Caco-2 (cell line): ENCODE measurements around the gene CWF19L2. TPM values are rescaled to one million over a fixed set of nuclear protein-coding genes. Genes with fewer than 3 reads are reported as not detected.

Experiments used
- BruUV-seq: library from RNA; stranded (reverse); fragments of 400-500 nt; replicated peaks from 2 replicates; lab custom pipeline; 2021; lab: Mats Ljungman, UMichigan
- CTCF ChIA-PET: fragments of 300-600 bp; sonication (Branson Sonifier 250); formaldehyde crosslinking; loops from one replicate; lab custom pipeline; 2022; ENCODE audit warnings: antibody characterized with exemption; lab: Charles Lee
- POLR2A ChIA-PET: fragments of 300-600 bp; sonication (Branson Sonifier 250); formaldehyde crosslinking; loops from one replicate; lab custom pipeline; 2022; ENCODE audit warnings: antibody characterized with exemption; lab: Charles Lee
- DNase-seq, 2 experiments: peaks; one replicate each; pipeline versions ENCODE4 v3.0.0 to v3.0.0-alpha.2; 2020 to 2022
- H3K27me3 ChIP-seq: replicated peaks from 2 replicates; pipeline ENCODE4 v1.6.0; 2011; ENCODE audit warnings: low read length; ENCODE audit not compliant: control insufficient read depth, insufficient read depth
- H3K36me3 ChIP-seq: 2 replicates; pipeline ENCODE4 v1.5.1; 2011; ENCODE audit warnings: low read length; ENCODE audit not compliant: control insufficient read depth, insufficient read depth
- H3K4me1 ChIP-seq: fragments of 250-450 bp; sonication (Bioruptor Pico); 2 replicates; pipeline ENCODE4 v1.5.1; 2020; ENCODE audit warnings: mild to moderate bottlenecking
- H3K4me3 ChIP-seq: 2 replicates; pipeline ENCODE4 v1.5.1; 2011; ENCODE audit warnings: low read depth, mild to moderate bottlenecking, control low read depth, low read length
- H3K9me3 ChIP-seq: fragments of 250-450 bp; sonication (Bioruptor Pico); 2 replicates; pipeline ENCODE4 v1.5.1; 2020; ENCODE audit warnings: mild to moderate bottlenecking, moderate library complexity
- H3K27ac Mint-ChIP-seq: one replicate; pipeline ENCODE4 v1.8.0; 2022; ENCODE audit warnings: mixed read lengths; ENCODE audit not compliant: unreplicated experiment
- H3K27me3 Mint-ChIP-seq: one replicate; pipeline ENCODE4 v1.8.0; 2022; ENCODE audit warnings: mixed read lengths; ENCODE audit not compliant: insufficient read depth, unreplicated experiment
- H3K36me3 Mint-ChIP-seq: one replicate; pipeline ENCODE4 v1.8.0; 2022; ENCODE audit warnings: mild to moderate bottlenecking, mixed read lengths; ENCODE audit not compliant: insufficient read depth, unreplicated experiment
- H3K4me1 Mint-ChIP-seq: one replicate; pipeline ENCODE4 v1.8.0; 2022; ENCODE audit warnings: low read depth, mixed read lengths; ENCODE audit not compliant: unreplicated experiment
- H3K4me3 Mint-ChIP-seq: one replicate; pipeline ENCODE4 v1.8.0; 2022; ENCODE audit warnings: mild to moderate bottlenecking, moderate library complexity, mixed read lengths; ENCODE audit not compliant: unreplicated experiment
- H3K9me3 Mint-ChIP-seq: one replicate; pipeline ENCODE4 v1.8.0; 2022; ENCODE audit warnings: mixed read lengths; ENCODE audit not compliant: unreplicated experiment
- CTCF ChIP-seq, 2 experiments: fragments of 200-600 bp in 1 of 2; IDR thresholded peaks; 1 replicate in 1 of 2; 2 replicates in 1 of 2; pipeline versions ENCODE4 v1.5.1 to v1.8.0; 2011 to 2022; ENCODE audit warnings: antibody characterized with exemption in 1 of 2, control low read depth in 1 of 2, inconsistent platforms in 1 of 2, low read depth in 1 of 2, low read length in 1 of 2, mild to moderate bottlenecking in 1 of 2, moderate library complexity in 1 of 2; ENCODE audit not compliant: insufficient read depth in 1 of 2, severe bottlenecking in 1 of 2, unreplicated experiment in 1 of 2
- intact Hi-C: fragments of 100-400 bp; cut with micrococcal nuclease; formaldehyde crosslinking; loops from one replicate; pipeline ENCODE4 v1.10.0; 2022; ENCODE audit not compliant: unreplicated experiment
- total RNA-seq: library from RNA; stranded (reverse); gene quantifications from 2 replicates; pipeline ENCODE4 v1.2.3, GENCODE V29; 2022

The CWF19L2 gene
- total RNA-seq, 1 experiment from 2014 or later, result 24.1 TPM

- TF ChIP-seq CTCF (IDR thresholded peaks at IDR 0.05; ENCODE audit: insufficient read depth in 1 of 2, low read depth in 1 of 2, low read length in 1 of 2, severe bottlenecking in 1 of 2, unreplicated experiment in 1 of 2), result no peak
- H3K27me3 ChIP-seq, result no peaks in the 10 kb centered on the region; the same call in 1 of the 2 replicates
- Mint-ChIP-seq H3K36me3 (no peaks in the 10 kb centered on the region), H3K4me1 (no peaks in the 10 kb centered on the region), H3K9me3 (no peaks in the 10 kb centered on the region), H3K27ac (no peak overlapping the region), H3K27me3 (peaks cover 10% of the 10 kb centered on the region), H3K4me3 (no peak overlapping the region)
- H3K4me3 ChIP-seq, result no peak overlapping the region
- POLR2A ChIA-PET, result no interaction called here
- H3K4me1 ChIP-seq, result no peaks in the 10 kb centered on the region
- H3K9me3 ChIP-seq, result no peaks in the 10 kb centered on the region; the same call in 1 of the 2 replicates
- CTCF ChIA-PET, result no interaction called here
- H3K36me3 ChIP-seq, result no peaks in the 10 kb centered on the region
- intact Hi-C loops, result no loop called here
- DNase-seq, result no peak
- BruUV-seq, result no TSS peak
These were observed 21.3 kb upstream of the CWF19L2 start for GRCh38 chr11:107478922-107479321.

GRCh38 chr11:107477820-107478219, 20.2 kb upstream of the CWF19L2 start:
- Histone ChIP-seq H3K4me3 (no peak overlapping the region), H3K36me3 (no peaks in the 10 kb centered on the region), H3K27me3 (no peaks in the 10 kb centered on the region; the same call in 1 of the 2 replicates), H3K9me3 (no peaks in the 10 kb centered on the region; the same call in 1 of the 2 replicates), H3K4me1 (no peaks in the 10 kb centered on the region)
- ChIA-PET POLR2A (no interaction called here), CTCF (no interaction called here)
- TF ChIP-seq CTCF (IDR thresholded peaks at IDR 0.05; ENCODE audit: insufficient read depth in 1 of 2, low read depth in 1 of 2, low read length in 1 of 2, severe bottlenecking in 1 of 2, unreplicated experiment in 1 of 2), result no peak
- no TSS peak for BruUV-seq
- Mint-ChIP-seq H3K27me3 (peaks cover 10% of the 10 kb centered on the region), H3K9me3 (no peaks in the 10 kb centered on the region), H3K27ac (no peak overlapping the region), H3K4me1 (no peaks in the 10 kb centered on the region), H3K4me3 (no peak overlapping the region), H3K36me3 (no peaks in the 10 kb centered on the region)
- intact Hi-C loops, result no loop called here
- no peak for DNase-seq

- CTCF ChIA-PET, result no interaction called here
- BruUV-seq, result no TSS peak
- no peak overlapping the region for H3K27ac Mint-ChIP-seq
These were observed 16.2 kb upstream of the CWF19L2 start for GRCh38 chr11:107473792-107474191.

More at GRCh38 chr11:107473792-107474191, 16.2 kb upstream of the CWF19L2 start:
- no peaks in the 10 kb centered on the region for H3K9me3 Mint-ChIP-seq
- no peak for TF ChIP-seq CTCF (IDR thresholded peaks at IDR 0.05; ENCODE audit: insufficient read depth in 1 of 2, low read depth in 1 of 2, low read length in 1 of 2, severe bottlenecking in 1 of 2, unreplicated experiment in 1 of 2)
- POLR2A ChIA-PET, result no interaction called here
- no peaks in the 10 kb centered on the region for H3K4me1 Mint-ChIP-seq
- H3K36me3 Mint-ChIP-seq, result no peaks in the 10 kb centered on the region
- Histone ChIP-seq H3K4me3 (no peak overlapping the region), H3K4me1 (0 out of 2 replicates have a peak, but pooled peaks cover 4% of the 10 kb centered on the region), H3K9me3 (no peaks in the 10 kb centered on the region; the same call in 1 of the 2 replicates), H3K27me3 (no peaks in the 10 kb centered on the region; the same call in 1 of the 2 replicates), H3K36me3 (no peaks in the 10 kb centered on the region)
- no peak for DNase-seq
- H3K27me3 Mint-ChIP-seq, result peaks cover 10% of the 10 kb centered on the region
- intact Hi-C loops, result no loop called here
- H3K4me3 Mint-ChIP-seq, result no peak overlapping the region
